ENCODE results near the gene DHCR24. TPM values are rescaled to one million over a fixed set of nuclear protein-coding genes. Genes with fewer than 3 reads are reported as not detected.
"Not testable (repeated sequence)": the region's sequence is repeated elsewhere in the genome, so short reads cannot be mapped to it uniquely, and the experiment has no call there.

DHCR24 gene
- polyA plus RNA-seq, 1 experiment, result 60.5 TPM

- CTCF ChIA-PET, result interaction anchor here (1.2 to 3.1 kb wide), 2 partner anchors 9 to 62 kb away, joined by 3 to 8 read pairs; no protein-coding TSS in a partner anchor
- DNase-seq (ENCODE audit: low read depth, low spot score), result no peak
These were observed 3.5 kb downstream of the DHCR24 start for GRCh38 chr1:54883349-54884102.

DNA sequence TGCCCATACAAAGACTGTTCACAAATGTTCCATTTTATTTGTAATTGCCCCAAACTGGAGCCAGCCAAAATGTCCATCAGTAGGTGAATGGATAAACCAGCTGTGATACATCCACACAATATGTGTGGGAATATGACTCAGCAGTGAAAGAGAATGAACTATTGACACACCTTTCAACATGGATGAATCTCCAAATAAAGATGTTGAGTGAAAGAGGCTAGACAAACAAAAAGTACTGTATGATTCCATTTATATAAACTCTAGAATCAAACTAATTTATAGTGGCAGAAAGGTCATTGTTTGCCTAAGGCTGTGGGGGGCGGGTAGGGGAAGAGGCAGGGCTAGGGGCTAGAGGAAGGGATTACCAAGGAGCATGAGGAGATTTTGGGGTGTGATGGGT lies 4.5 kb downstream of the DHCR24 start:
- no peak for TF ChIP-seq CTCF (IDR thresholded peaks at IDR 0.05; ENCODE audit: low read depth, low read length)
- Histone ChIP-seq H3K4me3 (ENCODE audit: low read depth, low read length) (no peak overlapping the region), H3K9me3 (ENCODE audit: control insufficient read depth, insufficient read depth, low read length) (no peaks in the 10 kb centered on the region; the same call in 1 of the 2 replicates), H3K27ac (ENCODE audit: low read depth, low read length) (no peak overlapping the region), H3K27me3 (ENCODE audit: control insufficient read depth, insufficient read depth, low read length) (no peaks in the 10 kb centered on the region)
- no peak for DNase-seq (ENCODE audit: low read depth, low spot score)
- CTCF ChIA-PET, result interaction anchor here (3.1 kb wide), 1 partner anchor 63 kb away, joined by 8 read pairs; no protein-coding TSS in a partner anchor
- POLR2A ChIA-PET, result no interaction called here

More at GRCh38 chr1:54883349-54884102, 3.5 kb downstream of the DHCR24 start:
- Histone ChIP-seq H3K27ac (ENCODE audit: low read depth, low read length) (no peak overlapping the region), H3K9me3 (ENCODE audit: control insufficient read depth, insufficient read depth, low read length) (no peaks in the 10 kb centered on the region; the same call in 1 of the 2 replicates), H3K27me3 (ENCODE audit: control insufficient read depth, insufficient read depth, low read length) (no peaks in the 10 kb centered on the region), H3K4me3 (ENCODE audit: low read depth, low read length) (no peak overlapping the region)
- POLR2A ChIA-PET, result interaction anchor here (0.8 kb wide), 1 partner anchor 26 kb away, joined by 3 read pairs; no protein-coding TSS in a partner anchor
- TF ChIP-seq CTCF (IDR thresholded peaks at IDR 0.05; ENCODE audit: low read depth, low read length), result no peak

DNA sequence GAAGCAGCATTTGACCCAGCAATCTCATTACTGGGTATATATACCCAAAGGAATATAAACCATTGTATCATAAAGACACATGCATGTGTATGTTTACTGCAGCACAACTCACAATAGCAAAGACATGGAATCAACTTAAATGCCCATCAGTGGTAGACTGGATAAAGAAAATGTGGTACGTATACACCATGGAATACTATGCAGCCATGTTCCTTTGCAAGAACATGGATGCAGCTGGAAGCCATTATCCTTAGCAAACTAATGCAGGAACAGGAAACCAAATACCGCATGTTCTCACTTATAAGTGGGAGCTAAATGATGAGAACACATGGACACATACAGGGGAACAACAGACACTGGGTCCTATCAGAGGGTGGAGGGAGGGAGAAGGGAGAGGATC lies 5.4 kb downstream of the DHCR24 start:
- DNase-seq (ENCODE audit: low read depth, low spot score); H3K4me3 ChIP-seq (ENCODE audit: low read depth, low read length); H3K9me3 ChIP-seq (ENCODE audit: control insufficient read depth, insufficient read depth, low read length); CTCF ChIA-PET; H3K27ac ChIP-seq (ENCODE audit: low read depth, low read length); H3K27me3 ChIP-seq (ENCODE audit: control insufficient read depth, insufficient read depth, low read length); POLR2A ChIA-PET: not testable (repeated sequence)

DNA sequence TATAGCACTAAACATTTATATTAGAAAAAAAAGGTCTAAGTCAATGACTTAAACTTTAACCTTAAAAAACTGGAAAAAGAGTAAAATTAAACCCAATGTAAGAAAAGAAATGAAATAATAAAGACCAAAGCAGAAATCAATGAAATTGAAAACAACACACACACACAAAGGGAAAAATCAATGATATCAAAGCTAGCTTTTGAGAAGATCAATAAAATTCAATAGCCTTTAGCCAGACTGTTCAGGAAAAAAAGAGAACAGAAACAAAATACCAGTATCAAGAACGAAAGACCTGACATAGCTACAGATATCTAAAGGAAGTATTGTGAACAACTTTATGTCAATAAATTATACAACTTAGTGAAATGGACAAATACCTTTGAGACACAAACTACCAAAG lies 7.1 kb downstream of the DHCR24 start:
- no peak overlapping the region for H3K4me3 ChIP-seq (ENCODE audit: low read depth, low read length)
- ChIA-PET CTCF (interaction anchor here (0.8 to 1.0 kb wide), 3 partner anchors 65 to 142 kb away, joined by 4 to 7 read pairs (median 6); no protein-coding TSS in a partner anchor), POLR2A (no interaction called here)
- H3K9me3 ChIP-seq (ENCODE audit: control insufficient read depth, insufficient read depth, low read length), result no peaks in the 10 kb centered on the region
- no peak for TF ChIP-seq CTCF (IDR thresholded peaks at IDR 0.05; ENCODE audit: low read depth, low read length)
- H3K27me3 ChIP-seq (ENCODE audit: control insufficient read depth, insufficient read depth, low read length), result no peaks in the 10 kb centered on the region
- no peak for DNase-seq (ENCODE audit: low read depth, low spot score)
- no peak overlapping the region for H3K27ac ChIP-seq (ENCODE audit: low read depth, low read length)

- Histone ChIP-seq H3K9me3 (ENCODE audit: control insufficient read depth, insufficient read depth, low read length) (no peaks in the 10 kb centered on the region), H3K27ac (ENCODE audit: low read depth, low read length) (no peak overlapping the region), H3K27me3 (ENCODE audit: control insufficient read depth, insufficient read depth, low read length) (no peaks in the 10 kb centered on the region), H3K4me3 (ENCODE audit: low read depth, low read length) (no peak overlapping the region)
- no peak for TF ChIP-seq CTCF (IDR thresholded peaks at IDR 0.05; ENCODE audit: low read depth, low read length)
- ChIA-PET CTCF (interaction anchor here (1.1 to 1.6 kb wide), 2 partner anchors 74 to 145 kb away, joined by 3 read pairs; no protein-coding TSS in a partner anchor), POLR2A (no interaction called here)
- DNase-seq (ENCODE audit: low read depth, low spot score), result no peak
These were observed 10.2 kb downstream of the DHCR24 start for GRCh38 chr1:54876814-54877213.

All from AG04450 (cell line).